ENCODE measurements around the gene CHML.

The CHML gene

DNA sequence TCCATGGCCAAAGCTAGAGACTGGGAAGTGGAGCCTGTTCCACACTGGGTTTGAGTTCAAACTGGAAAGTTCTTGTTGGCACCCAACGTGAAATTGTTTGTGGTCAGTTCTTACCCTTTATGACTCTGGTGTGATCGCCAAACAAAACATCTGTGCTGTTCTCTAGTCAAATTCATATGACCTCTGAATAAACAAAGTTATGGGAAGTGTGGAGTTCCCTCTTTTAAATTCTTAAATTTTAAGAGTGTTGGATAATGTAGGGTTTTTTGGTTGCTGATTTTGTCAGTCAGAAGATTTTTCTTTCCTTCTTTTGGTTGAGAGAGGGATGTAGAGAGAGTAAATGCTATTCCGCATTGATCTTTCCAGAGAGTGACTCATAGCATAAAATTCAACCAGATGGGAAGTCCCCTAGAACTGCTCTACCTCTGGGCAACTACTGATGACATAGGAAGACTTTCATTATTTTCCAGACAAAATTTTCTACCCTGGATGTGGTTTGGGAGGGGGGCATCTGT, 36.4 kb downstream of the CHML start:
- Histone ChIP-seq H3K4me3 (ENCODE audit: low read length, poor library complexity, severe bottlenecking) (no peak overlapping the region), H3K9ac (ENCODE audit: low read depth, low read length, poor library complexity, severe bottlenecking) (no peak overlapping the region), H3K9me3 (ENCODE audit: insufficient read depth, low read depth, low read length) (no peaks in the 10 kb centered on the region), H3K9me2 (replicated peaks; ENCODE audit: low read depth, low read length) (no peaks in the 10 kb centered on the region), H3K27me3 (ENCODE audit: insufficient read depth, low read length, poor library complexity, severe bottlenecking) (no peaks in the 10 kb centered on the region), H3K36me3 (ENCODE audit: insufficient read depth, low read length) (no peaks in the 10 kb centered on the region), H2AFZ (ENCODE audit: low read length) (no peak overlapping the region), H4K20me1 (ENCODE audit: insufficient read depth, low read length, poor library complexity, severe bottlenecking) (no peaks in the 10 kb centered on the region), H3K4me1 (ENCODE audit: insufficient read depth, low read length, poor library complexity, severe bottlenecking) (no peaks in the 10 kb centered on the region), H3F3A (ENCODE audit: low read depth) (no peaks in the 10 kb centered on the region), H3K4me2 (ENCODE audit: low read depth, low read length, poor library complexity, severe bottlenecking) (no peak overlapping the region), H3K79me2 (ENCODE audit: insufficient read depth, low read length) (no peaks in the 10 kb centered on the region)
- TF ChIP-seq, protein P1, sequence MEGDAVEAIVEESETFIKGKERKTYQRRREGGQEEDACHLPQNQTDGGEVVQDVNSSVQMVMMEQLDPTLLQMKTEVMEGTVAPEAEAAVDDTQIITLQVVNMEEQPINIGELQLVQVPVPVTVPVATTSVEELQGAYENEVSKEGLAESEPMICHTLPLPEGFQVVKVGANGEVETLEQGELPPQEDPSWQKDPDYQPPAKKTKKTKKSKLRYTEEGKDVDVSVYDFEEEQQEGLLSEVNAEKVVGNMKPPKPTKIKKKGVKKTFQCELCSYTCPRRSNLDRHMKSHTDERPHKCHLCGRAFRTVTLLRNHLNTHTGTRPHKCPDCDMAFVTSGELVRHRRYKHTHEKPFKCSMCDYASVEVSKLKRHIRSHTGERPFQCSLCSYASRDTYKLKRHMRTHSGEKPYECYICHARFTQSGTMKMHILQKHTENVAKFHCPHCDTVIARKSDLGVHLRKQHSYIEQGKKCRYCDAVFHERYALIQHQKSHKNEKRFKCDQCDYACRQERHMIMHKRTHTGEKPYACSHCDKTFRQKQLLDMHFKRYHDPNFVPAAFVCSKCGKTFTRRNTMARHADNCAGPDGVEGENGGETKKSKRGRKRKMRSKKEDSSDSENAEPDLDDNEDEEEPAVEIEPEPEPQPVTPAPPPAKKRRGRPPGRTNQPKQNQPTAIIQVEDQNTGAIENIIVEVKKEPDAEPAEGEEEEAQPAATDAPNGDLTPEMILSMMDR (conservative IDR thresholded peaks at IDR 0.05; ENCODE audit: low read length), result no peak
- TF ChIP-seq EZH2phosphoT487 (IDR thresholded peaks at IDR 0.05; ENCODE audit: borderline replicate concordance), result no peak

DNA sequence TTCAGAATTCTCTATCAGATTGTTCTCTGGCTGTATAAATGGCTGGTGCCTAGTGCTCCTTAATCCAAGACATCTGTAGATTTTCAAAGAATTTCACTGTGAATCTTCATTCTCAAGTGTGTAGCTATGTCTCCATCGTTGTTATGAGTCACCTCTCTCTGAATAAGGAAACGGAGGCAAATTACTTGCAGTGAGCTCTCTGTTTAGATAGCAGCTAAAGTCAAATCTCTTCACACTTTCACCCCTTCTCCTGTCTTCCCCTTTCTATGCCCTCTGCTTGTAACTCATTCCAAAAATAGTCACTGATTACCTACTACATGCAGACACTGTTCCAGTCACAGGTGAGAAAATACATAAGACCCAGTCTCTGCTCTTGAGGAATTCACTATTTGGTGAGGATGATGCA, 39.7 kb downstream of the CHML start:
- H3K9ac ChIP-seq (ENCODE audit: low read depth, low read length, poor library complexity, severe bottlenecking), result no peak overlapping the region
- no peaks in the 10 kb centered on the region for H4K20me1 ChIP-seq (ENCODE audit: insufficient read depth, low read length, poor library complexity, severe bottlenecking)
- H3K79me2 ChIP-seq (ENCODE audit: insufficient read depth, low read length), result no peaks in the 10 kb centered on the region
- H3K9me3 ChIP-seq (ENCODE audit: insufficient read depth, low read depth, low read length), result no peaks in the 10 kb centered on the region
- H3K27me3 ChIP-seq (ENCODE audit: insufficient read depth, low read length, poor library complexity, severe bottlenecking), result no peaks in the 10 kb centered on the region
- H3K36me3 ChIP-seq (ENCODE audit: insufficient read depth, low read length), result no peaks in the 10 kb centered on the region
- H3K9me2 ChIP-seq (replicated peaks; ENCODE audit: low read depth, low read length), result no peaks in the 10 kb centered on the region
- no peak overlapping the region for H3K4me3 ChIP-seq (ENCODE audit: low read length, poor library complexity, severe bottlenecking)
- H3K4me2 ChIP-seq (ENCODE audit: low read depth, low read length, poor library complexity, severe bottlenecking), result no peak overlapping the region
- H2AFZ ChIP-seq (ENCODE audit: low read length), result no peak overlapping the region
- no peak for TF ChIP-seq EZH2phosphoT487 (IDR thresholded peaks at IDR 0.05; ENCODE audit: borderline replicate concordance)
- TF ChIP-seq, protein P1 (conservative IDR thresholded peaks at IDR 0.05; ENCODE audit: low read length), result no peak
- no peaks in the 10 kb centered on the region for H3F3A ChIP-seq (ENCODE audit: low read depth)
- no peaks in the 10 kb centered on the region for H3K4me1 ChIP-seq (ENCODE audit: insufficient read depth, low read length, poor library complexity, severe bottlenecking)

DNA sequence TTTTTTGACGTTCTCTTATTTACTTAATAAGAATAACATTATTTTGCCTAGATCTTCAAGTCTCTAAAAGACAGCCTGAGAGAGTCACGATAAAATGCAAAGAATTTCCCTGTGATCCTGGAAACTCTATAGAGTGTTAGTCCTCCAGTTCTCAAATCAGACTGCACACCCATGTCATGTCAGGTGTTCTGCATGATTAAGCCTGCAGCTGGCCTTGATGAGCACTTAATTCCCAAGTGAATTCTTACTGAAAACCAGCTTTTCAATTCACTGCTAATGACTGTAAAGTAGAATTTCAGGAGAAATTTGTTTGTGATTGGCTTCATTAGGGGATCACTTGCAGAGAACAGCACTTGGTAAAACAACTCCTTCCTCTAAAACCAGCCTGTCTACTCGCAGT, 41.9 kb downstream of the CHML start:
- Histone ChIP-seq H3K4me1 (ENCODE audit: insufficient read depth, low read length, poor library complexity, severe bottlenecking) (no peaks in the 10 kb centered on the region), H2AFZ (ENCODE audit: low read length) (no peak overlapping the region), H3K9me2 (replicated peaks; ENCODE audit: low read depth, low read length) (no peaks in the 10 kb centered on the region), H3K9me3 (ENCODE audit: insufficient read depth, low read depth, low read length) (no peaks in the 10 kb centered on the region), H3K4me2 (ENCODE audit: low read depth, low read length, poor library complexity, severe bottlenecking) (no peak overlapping the region), H3F3A (ENCODE audit: low read depth) (no peaks in the 10 kb centered on the region), H3K36me3 (ENCODE audit: insufficient read depth, low read length) (no peaks in the 10 kb centered on the region), H3K79me2 (ENCODE audit: insufficient read depth, low read length) (no peaks in the 10 kb centered on the region), H3K27me3 (ENCODE audit: insufficient read depth, low read length, poor library complexity, severe bottlenecking) (no peaks in the 10 kb centered on the region), H3K9ac (ENCODE audit: low read depth, low read length, poor library complexity, severe bottlenecking) (no peak overlapping the region), H3K4me3 (ENCODE audit: low read length, poor library complexity, severe bottlenecking) (no peak overlapping the region), H4K20me1 (ENCODE audit: insufficient read depth, low read length, poor library complexity, severe bottlenecking) (no peaks in the 10 kb centered on the region)
- TF ChIP-seq, protein P1 (conservative IDR thresholded peaks at IDR 0.05; ENCODE audit: low read length), result no peak
- no peak for TF ChIP-seq EZH2phosphoT487 (IDR thresholded peaks at IDR 0.05; ENCODE audit: borderline replicate concordance)
